Activated CD8-positive, alpha-beta T cell treated with anti-CD3 and anti-CD28 coated beads for 36 hours (primary cell): ENCODE results near the gene PRODH2. TPM values are rescaled to one million over a fixed set of nuclear protein-coding genes. Genes with fewer than 3 reads are reported as not detected.

Experiments
- ATAC-seq: fragments of 200-7000 bp; cut with Tn5 transposase; one replicate; pipeline ENCODE4 v1.10.0; 2021; ENCODE audit warnings: mild to moderate bottlenecking, moderate library complexity
- CTCF ChIA-PET: fragments of 350-600 bp; sonication (Branson Sonifier 250); formaldehyde crosslinking; loops from one replicate; lab custom pipeline; 2021; ENCODE audit warnings: antibody characterized with exemption; lab: Charles Lee
- POLR2A ChIA-PET: fragments of 350-600 bp; sonication (Branson Sonifier 250); formaldehyde crosslinking; loops from one replicate; lab custom pipeline; 2021; ENCODE audit warnings: antibody characterized with exemption; lab: Charles Lee
- DNase-seq: peaks from one replicate; pipeline ENCODE4 v3.0.0-alpha.2; 2020
- H3K27ac Mint-ChIP-seq: one replicate; pipeline ENCODE4 v1.8.0; 2021; ENCODE audit warnings: mild to moderate bottlenecking, mixed read lengths
- H3K27me3 Mint-ChIP-seq: one replicate; pipeline ENCODE4 v1.8.0; 2021; ENCODE audit warnings: mixed read lengths
- H3K36me3 Mint-ChIP-seq: one replicate; pipeline ENCODE4 v1.8.0; 2021; ENCODE audit warnings: low read depth, mixed read lengths
- H3K4me1 Mint-ChIP-seq: one replicate; pipeline ENCODE4 v1.8.0; 2021; ENCODE audit warnings: low read depth, mixed read lengths
- H3K4me3 Mint-ChIP-seq: one replicate; pipeline ENCODE4 v1.8.0; 2021; ENCODE audit warnings: mild to moderate bottlenecking, moderate library complexity, mixed read lengths
- H3K9me3 Mint-ChIP-seq: one replicate; pipeline ENCODE4 v1.8.0; 2021; ENCODE audit warnings: mixed read lengths
- CTCF ChIP-seq: fragments of 200-600 bp; IDR thresholded peaks from one replicate; pipeline ENCODE4 v1.8.0; 2022; ENCODE audit warnings: antibody characterized with exemption, mild to moderate bottlenecking
- intact Hi-C: fragments of 100-400 bp; cut with micrococcal nuclease; formaldehyde crosslinking; loops from one replicate; pipeline ENCODE4 v1.10.0; 2022
- total RNA-seq, 2 experiments: library from RNA; stranded (reverse); gene quantifications; one replicate each; pipeline ENCODE4 v1.2.3, GENCODE V29; 2021

PRODH2 gene, protein sequence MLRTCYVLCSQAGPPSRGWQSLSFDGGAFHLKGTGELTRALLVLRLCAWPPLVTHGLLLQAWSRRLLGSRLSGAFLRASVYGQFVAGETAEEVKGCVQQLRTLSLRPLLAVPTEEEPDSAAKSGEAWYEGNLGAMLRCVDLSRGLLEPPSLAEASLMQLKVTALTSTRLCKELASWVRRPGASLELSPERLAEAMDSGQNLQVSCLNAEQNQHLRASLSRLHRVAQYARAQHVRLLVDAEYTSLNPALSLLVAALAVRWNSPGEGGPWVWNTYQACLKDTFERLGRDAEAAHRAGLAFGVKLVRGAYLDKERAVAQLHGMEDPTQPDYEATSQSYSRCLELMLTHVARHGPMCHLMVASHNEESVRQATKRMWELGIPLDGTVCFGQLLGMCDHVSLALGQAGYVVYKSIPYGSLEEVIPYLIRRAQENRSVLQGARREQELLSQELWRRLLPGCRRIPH
- not detected for total RNA-seq

DNA sequence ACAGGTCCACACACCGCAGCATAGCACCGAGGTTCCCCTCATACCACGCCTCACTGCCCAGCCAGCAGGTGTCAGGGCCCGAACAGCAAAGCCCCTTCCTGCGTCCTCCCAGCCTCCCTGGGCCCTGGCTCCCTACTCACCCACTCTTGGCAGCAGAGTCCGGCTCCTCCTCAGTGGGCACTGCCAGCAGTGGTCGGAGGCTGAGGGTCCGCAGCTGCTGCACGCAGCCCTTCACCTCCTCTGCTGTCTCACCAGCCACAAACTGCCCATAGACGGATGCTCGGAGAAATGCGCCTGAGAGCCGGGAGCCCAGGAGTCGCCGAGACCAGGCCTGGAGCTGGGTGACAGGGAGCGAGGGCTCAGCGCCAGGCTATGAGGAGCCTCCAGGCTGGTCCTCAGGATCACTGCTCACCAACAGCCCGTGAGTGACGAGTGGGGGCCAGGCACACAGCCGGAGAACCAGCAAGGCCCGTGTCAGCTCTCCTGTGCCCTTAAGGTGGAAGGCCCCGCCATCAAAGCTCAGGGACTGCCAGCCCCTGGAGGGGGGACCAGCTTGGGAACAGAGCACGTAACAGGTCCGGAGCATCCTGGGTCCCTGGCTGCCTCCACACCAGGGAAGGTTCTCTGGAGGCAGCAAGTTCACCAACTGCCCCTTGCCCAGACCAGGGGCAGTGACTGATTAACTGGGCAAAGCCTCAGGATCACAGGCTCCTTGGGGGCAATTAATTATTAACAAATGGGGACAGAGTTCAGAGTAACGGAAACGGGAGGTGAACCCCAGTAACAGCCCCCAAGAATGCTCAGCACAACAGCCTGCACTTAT lies at the start of gene PRODH2:
PRODH2 (minus strand) TSS at position 626 of the 823 bp plus-strand sequence; CDS start at position 586, 40 bp downstream.
- Mint-ChIP-seq H3K4me1 (no peaks in the 10 kb centered on the region), H3K27me3 (peaks cover 4% of the 10 kb centered on the region), H3K27ac (no peak within 1 kb of the TSS), H3K4me3 (no peak within 1 kb of the TSS), H3K36me3 (no peaks in the 10 kb centered on the region), H3K9me3 (peaks cover 2% of the 10 kb centered on the region)
- intact Hi-C loops: no loop called here
- CTCF ChIA-PET: no interaction called here
- DNase-seq (no peak), ATAC-seq (no peak)
- POLR2A ChIA-PET: no interaction called here
- TF ChIP-seq CTCF: no peak

DNA sequence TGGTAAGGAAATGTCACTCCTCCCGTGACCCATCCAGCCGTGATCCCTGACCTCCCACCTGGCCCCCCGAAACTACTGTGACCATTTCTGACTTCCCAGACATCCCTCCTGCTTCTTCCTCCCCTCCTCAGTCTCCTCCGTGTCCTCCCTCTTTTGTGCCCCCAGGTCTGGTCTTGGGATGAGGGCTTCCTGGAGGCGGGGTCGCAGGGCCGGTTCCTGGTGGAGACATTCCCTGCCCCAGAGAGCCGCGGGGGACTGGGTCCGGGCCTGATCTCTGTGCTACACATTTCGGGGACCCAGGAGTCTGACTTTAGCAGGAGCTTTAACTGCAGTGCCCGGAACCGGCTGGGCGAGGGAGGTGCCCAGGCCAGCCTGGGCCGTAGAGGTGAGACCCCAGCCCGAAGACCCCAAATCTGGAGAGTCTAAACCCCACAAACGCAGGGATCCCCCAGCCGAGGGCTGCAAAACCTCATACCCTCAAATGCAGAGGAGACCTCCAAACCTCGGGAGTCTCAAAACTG lies 49.1 kb upstream of the PRODH2 start:
- DNase-seq: no peak
- Mint-ChIP-seq H3K36me3 (no peaks in the 10 kb centered on the region), H3K9me3 (no peaks in the 10 kb centered on the region), H3K27ac (no peak overlapping the region), H3K4me1 (peaks cover 9% of the 10 kb centered on the region), H3K27me3 (peaks cover 49% of the 10 kb centered on the region), H3K4me3 (no peak overlapping the region)
- ChIA-PET POLR2A (interaction anchor here (1.1 kb wide), 1 partner anchor 9 kb away, joined by 5 read pairs; the partner anchor contains the start of gene NPHS1), CTCF (no interaction called here)
- intact Hi-C loops: no loop called here
- ATAC-seq: no peak
- no peak for TF ChIP-seq CTCF

DNA sequence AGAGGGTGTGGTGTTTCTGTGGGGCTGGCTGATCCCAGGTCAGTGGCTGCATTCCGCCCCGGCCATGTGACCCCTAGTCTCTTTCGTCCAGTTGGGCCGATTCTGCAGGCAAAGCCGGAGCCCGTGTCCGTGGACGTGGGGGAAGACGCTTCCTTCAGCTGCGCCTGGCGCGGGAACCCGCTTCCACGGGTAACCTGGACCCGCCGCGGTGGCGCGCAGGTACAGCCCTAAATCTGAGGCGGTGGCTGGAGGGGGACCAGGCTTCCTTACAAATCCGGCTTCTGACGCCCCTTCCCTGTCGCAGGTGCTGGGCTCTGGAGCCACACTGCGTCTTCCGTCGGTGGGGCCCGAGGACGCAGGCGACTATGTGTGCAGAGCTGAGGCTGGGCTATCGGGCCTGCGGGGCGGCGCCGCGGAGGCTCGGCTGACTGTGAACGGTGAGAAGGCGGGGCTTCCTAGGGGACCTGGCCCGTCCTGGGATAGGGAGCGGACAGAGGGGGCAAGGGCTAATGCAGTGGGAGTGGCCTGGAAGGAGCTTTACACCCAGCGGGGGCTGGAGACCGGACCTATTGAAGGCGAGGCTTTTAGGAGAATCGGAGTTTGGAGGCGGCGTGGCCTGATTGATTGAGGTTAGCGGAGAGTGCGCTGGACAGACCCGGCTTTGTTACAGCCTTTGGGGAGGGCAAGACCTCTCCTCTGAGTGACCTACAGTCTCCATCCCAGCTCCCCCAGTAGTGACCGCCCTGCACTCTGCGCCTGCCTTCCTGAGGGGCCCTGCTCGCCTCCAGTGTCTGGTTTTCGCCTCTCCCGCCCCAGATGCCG lies 48.4 kb upstream of the PRODH2 start:
- ChIA-PET CTCF (no interaction called here), POLR2A (interaction anchor here (1.1 kb wide), 1 partner anchor 8 kb away, joined by 5 read pairs; the partner anchor contains the start of gene NPHS1)
- ATAC-seq: no peak
- TF ChIP-seq CTCF: no peak
- H3K27me3 Mint-ChIP-seq: peaks cover 45% of the 10 kb centered on the region
- no peaks in the 10 kb centered on the region for H3K9me3 Mint-ChIP-seq
- H3K4me3 Mint-ChIP-seq: no peak overlapping the region
- DNase-seq: no peak
- no peaks in the 10 kb centered on the region for H3K36me3 Mint-ChIP-seq
- H3K4me1 Mint-ChIP-seq: peaks cover 9% of the 10 kb centered on the region
- H3K27ac Mint-ChIP-seq: no peak overlapping the region
- intact Hi-C loops: no loop called here

GRCh38 chr19:35860436-35860817 lies 47.8 kb upstream of the PRODH2 start:
- CTCF ChIA-PET: no interaction called here
- H3K9me3 Mint-ChIP-seq: no peaks in the 10 kb centered on the region
- no peak for DNase-seq
- no peak overlapping the region for H3K4me3 Mint-ChIP-seq
- ATAC-seq: no peak
- TF ChIP-seq CTCF: no peak
- peaks cover 9% of the 10 kb centered on the region for H3K4me1 Mint-ChIP-seq
- H3K27ac Mint-ChIP-seq: no peak overlapping the region
- POLR2A ChIA-PET: no interaction called here
- no peaks in the 10 kb centered on the region for H3K36me3 Mint-ChIP-seq
- intact Hi-C loops: no loop called here
- H3K27me3 Mint-ChIP-seq: peaks cover 46% of the 10 kb centered on the region
